ENCODE results near the gene EVC.

The EVC gene

GRCh38 chr4:5710961-5711478 is at the start of gene EVC:
TSS of gene EVC (plus strand) at chr4:5711201. CDS start at chr4:5711381, 180 bp downstream.
- peak; percentile 66 for DNase-seq (ENCODE audit: low read depth)

GRCh38 chr4:5661237-5661636 is 49.8 kb upstream of the EVC start:
- DNase-seq (ENCODE audit: low read depth): no peak

- DNase-seq (ENCODE audit: low read depth): no peak
Measured at GRCh38 chr4:5662555-5662954, 48.4 kb upstream of the EVC start.

GRCh38 chr4:5664778-5665177 is 46.2 kb upstream of the EVC start:
- DNase-seq (ENCODE audit: low read depth): no peak

DNA sequence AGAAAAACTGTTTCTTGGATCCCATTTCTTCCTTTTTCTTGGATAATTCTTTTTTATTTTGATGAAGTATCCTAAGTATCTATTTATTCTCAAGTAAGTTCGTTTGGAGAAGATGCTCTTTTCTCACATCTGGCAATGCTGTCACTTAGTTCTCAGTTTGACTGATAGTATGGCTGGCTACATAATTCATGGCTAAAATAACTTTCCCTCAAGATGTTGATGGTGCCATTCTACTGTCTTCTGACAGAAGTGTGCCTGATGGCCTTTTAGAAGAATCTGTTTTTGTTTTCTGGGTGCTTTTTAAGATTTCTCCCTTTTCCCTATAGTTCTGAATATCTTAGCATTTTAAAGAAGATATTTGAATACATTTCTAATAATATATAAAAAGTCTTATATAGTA is 44.3 kb upstream of the EVC start:
- no peak for DNase-seq (ENCODE audit: low read depth)

DNA sequence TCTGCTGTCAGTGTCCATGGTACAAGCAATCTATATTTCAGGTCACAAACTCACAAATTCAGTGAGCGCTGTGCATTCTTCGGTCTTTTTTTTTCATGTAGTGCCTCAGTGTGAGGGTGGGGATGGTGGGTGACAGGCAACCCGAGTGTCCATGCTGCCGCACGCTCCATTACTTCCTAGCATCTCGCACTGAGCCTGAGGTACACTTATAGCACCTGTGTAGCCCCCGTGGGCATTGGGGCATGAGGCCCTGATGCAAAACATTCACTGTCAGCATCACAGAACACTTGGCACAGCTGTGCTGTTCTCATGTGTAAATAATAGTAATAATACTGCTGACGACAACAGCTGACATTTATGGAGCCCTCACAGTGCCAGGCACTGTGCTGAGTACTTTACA is 34.2 kb upstream of the EVC start:
- no peak for DNase-seq (ENCODE audit: low read depth)

DNA sequence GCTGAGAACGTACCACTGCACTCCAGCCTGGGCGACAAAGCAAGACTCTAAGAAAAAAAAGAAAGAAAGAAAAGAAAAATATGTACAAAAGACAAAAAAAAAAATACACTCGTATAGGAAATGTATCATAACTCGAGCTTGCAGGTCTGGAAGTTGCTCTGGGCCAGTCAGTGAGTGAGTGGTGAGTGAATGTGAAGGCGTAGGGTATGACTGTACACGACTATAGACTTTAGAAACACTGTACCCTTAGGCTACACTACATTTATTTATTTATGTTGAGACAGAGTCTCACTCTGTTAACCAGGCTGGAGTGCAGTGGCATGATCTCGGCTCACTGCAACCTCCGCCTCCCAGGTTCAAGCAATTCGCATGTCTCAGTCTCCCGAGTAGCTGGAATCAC is 32.0 kb upstream of the EVC start:
- DNase-seq (ENCODE audit: low read depth): no peak

- DNase-seq (ENCODE audit: low read depth): no peak
Measured at GRCh38 chr4:5683566-5683965, 27.4 kb upstream of the EVC start.

DNA sequence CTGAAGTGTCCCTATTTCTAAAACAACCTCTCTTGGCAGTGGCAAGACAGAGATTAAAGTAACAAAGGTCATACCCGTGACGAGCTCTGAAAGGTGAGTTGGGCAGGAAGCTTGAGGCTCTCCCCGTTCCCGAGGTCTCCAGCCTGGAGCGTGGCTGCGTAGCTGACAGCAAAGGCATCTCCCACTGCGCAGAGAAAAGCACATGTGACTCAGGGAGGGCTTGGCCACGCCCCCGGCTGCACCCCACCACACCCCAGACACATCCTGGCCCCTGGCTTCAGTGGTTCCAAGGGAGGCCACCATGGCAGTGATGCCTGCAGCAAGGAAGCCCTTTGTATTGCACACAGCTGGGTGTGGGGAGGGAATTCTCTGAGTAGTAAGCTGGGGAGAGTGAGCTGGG is 25.7 kb upstream of the EVC start:
- no peak for DNase-seq (ENCODE audit: low read depth)

GRCh38 chr4:5686338-5686737 is 24.7 kb upstream of the EVC start:
- no peak for DNase-seq (ENCODE audit: low read depth)

- no peak for DNase-seq (ENCODE audit: low read depth)
Measured at GRCh38 chr4:5689065-5689464, 21.9 kb upstream of the EVC start.

DNA sequence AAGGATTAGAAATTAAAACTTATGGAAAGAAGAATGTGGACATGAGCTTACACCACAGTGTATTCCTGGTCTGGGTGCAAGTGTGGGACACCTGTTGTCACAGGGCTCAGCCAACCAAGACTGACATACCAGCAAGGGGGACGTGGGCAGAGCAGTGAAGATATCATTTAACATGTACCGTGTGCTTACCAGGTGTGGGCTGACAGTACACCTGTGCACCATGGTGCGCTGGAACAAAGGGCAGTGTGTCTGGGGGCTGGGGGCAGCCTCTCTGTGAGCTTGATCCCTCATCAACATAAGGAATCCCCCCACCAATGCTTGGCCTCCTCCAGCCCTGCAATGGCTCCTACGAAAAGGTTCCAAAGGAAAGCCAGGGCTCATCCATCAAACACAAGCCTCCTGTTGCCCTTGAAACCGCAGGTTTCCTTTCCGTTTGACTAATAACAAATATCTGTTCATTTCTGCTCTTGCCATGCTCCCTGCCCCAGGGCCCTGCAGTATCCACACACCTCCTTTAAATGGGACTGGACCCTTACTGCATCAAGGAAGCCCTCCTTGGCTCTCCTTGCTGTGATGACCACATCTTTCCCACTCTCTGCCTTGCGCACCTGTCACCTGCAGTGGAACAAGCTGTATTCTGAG is 19.4 kb upstream of the EVC start:
- no peak for DNase-seq (ENCODE audit: low read depth)

DNA sequence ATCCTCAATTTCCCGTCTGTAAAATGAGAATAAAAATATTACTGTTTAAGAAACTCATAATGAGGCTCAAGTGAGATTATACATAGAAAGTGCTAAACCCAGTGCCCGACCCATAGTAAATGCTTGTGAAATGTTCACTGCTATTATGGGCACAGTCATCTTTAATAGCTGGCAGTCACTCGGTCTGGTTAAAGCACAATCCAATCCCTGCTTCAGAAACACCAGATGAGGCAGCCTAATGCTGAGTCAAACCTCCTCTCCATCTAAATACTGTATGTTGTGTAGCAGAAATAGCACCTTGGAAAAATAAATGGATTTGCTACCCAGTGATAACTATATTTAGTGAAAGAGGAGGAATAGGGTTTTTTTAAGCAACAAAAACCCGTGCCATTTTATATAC is 17.1 kb upstream of the EVC start:
- DNase-seq (ENCODE audit: low read depth): no peak

DNA sequence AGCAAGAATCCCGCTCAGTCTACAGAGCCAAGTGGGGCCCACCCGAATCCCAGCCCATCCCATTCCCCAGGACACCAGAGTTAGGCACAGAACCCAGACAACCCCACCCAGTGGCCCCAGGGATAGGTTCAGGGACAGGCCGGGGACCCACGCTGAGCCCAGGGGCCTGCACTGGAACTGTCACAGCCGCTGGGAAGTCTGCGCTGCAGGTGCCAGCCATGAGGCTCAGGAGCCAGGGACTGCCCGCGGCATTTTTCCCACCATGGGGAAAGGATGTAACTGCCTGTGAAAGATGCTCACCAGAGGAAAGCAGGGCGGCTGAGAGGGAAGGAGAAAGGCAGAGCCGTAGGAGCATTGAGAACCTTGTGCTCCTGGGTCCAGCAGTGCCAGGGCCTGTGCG is 14.7 kb upstream of the EVC start:
- no peak for DNase-seq (ENCODE audit: low read depth)

- no peak for DNase-seq (ENCODE audit: low read depth)
Measured at GRCh38 chr4:5700459-5700858, 10.5 kb upstream of the EVC start.

DNA sequence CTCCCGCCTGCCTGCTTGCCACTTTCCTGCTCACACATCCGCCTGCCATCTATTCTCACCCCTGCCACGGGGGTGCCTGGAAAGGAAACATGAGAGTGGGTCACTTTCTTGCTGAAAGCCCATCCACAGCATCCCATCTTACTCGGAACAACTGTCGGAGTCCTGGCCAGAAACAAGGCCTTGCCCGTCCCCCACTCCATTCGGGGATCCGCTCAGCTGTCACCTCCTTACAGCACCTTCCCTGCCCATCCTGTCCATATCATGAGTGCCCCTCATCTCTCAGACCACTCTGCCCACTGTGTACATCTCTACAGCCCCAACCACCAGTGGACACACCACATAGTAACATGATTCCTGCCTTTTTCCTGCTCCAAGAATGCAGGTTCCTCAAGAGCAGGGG is 9.0 kb upstream of the EVC start:
- DNase-seq (ENCODE audit: low read depth): no peak

DNA sequence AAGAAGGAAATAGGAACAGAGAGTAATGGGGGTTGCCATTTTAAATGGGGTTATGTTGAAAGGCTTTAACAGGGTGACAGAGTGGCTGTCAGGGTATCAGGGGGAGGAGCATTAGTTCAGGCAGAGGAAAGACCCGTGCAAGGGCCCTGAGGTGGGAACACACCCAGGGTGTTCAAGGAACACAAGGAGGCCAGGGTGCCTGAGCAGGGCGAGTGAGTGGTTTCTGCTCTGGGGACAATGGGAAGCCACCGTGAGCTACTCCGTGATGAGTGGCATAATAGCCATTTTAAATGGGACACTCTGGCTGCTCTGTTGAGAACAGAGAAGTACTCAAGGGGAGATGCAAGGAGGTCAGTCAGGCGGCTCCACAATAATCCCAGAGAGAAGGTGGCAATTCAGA is 7.2 kb upstream of the EVC start:
- DNase-seq (ENCODE audit: low read depth): no peak

GRCh38 chr4:5704276-5704675 is 6.7 kb upstream of the EVC start:
- no peak for DNase-seq (ENCODE audit: low read depth)

- DNase-seq (ENCODE audit: low read depth): no peak
Measured at GRCh38 chr4:5705647-5706320, 5.2 kb upstream of the EVC start.

GRCh38 chr4:5706486-5707290 is 4.3 kb upstream of the EVC start:
- DNase-seq (ENCODE audit: low read depth): no peak

DNA sequence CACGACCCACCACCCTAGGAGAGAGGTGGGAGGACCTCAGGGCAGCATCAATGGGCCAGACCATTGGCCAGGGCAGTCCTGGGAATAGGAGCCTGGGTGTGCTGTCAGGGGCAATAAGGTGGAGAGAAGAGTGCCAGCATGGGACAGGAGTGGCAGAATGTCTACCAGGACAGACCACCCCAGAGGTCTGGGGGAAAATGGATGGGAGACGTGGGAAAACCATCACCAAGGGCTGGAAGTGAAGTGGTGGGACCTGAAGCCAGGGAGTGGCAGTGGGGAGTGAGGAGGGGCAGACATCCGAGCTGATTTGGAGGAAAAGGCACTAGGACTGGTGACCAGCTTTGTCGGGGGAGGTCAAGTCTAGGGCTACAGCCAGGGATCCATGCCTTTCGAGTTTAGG is 3.6 kb upstream of the EVC start:
- no peak for DNase-seq (ENCODE audit: low read depth)

GRCh38 chr4:5707778-5708448 is 3.1 kb upstream of the EVC start:
- DNase-seq (ENCODE audit: low read depth): no peak
